Stimulated activated naive CD8-positive, alpha-beta T cell treated with anti-CD3 and anti-CD28 coated beads, Interleukin-15, Interleukin-2, amounts not matched to agents 100 ng/mL and 50 ng/mL, for 24 hours (primary cell): ENCODE results near the gene KLK7.

Experiments used
- H3K27ac Mint-ChIP-seq: one replicate; pipeline ENCODE4 v1.8.0; 2021; ENCODE audit warnings: mild to moderate bottlenecking, mixed read lengths
- H3K27me3 Mint-ChIP-seq: one replicate; pipeline ENCODE4 v1.8.0; 2021; ENCODE audit warnings: mixed read lengths
- H3K36me3 Mint-ChIP-seq: one replicate; pipeline ENCODE4 v1.8.0; 2021; ENCODE audit warnings: low read depth, mixed read lengths
- H3K4me1 Mint-ChIP-seq: one replicate; pipeline ENCODE4 v1.8.0; 2021; ENCODE audit warnings: low read depth, mixed read lengths
- H3K4me3 Mint-ChIP-seq: one replicate; pipeline ENCODE4 v1.8.0; 2021; ENCODE audit warnings: mild to moderate bottlenecking, mixed read lengths
- H3K9me3 Mint-ChIP-seq: one replicate; pipeline ENCODE4 v1.8.0; 2021; ENCODE audit warnings: mixed read lengths

Gene KLK7

DNA sequence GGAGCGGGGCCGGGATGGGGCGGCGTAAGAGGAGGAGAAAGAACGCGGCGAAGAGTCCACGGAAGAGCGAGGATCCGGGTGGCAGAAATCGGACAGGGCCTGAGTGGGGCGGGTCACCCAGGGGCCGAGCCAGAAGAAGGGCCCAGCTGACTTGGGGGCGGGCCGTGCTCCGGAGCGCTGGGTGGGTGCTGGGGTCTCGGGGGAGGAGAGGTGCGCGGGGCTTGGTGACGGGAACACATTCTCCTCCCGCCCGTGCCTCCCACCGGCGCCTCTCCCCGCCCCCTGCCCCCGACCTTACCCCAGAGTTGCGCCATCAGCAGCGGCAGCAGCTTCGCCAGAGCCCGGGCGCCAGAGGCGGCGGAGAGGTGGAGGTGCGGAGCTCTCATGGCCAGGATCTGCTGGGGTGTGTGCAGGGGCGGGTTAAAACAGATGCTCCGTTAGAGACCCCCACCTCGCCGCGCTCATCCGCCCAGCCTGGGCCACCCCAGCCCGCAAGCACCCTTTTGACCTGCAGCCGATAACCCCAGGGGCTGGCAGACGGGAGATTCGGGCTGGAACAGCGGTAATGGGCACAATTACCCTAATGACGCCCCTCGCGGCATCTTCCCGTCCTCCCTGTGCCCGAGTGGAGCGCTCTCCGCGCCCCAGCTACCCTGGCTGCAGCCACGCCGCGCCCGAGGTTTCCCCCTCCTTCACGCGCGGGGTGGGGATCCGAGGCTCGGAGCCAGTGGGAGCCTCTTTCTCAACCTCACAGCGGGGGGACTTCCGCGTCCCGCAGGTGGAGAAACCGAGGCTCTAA lies 35.2 kb upstream of the KLK7 start:
- Mint-ChIP-seq H3K9me3 (no peaks in the 10 kb centered on the region), H3K4me1 (peaks cover 15% of the 10 kb centered on the region), H3K36me3 (no peaks in the 10 kb centered on the region), H3K27me3 (peaks cover 78% of the 10 kb centered on the region), H3K27ac (no peak overlapping the region), H3K4me3 (peak overlapping the region; percentile 24)

DNA sequence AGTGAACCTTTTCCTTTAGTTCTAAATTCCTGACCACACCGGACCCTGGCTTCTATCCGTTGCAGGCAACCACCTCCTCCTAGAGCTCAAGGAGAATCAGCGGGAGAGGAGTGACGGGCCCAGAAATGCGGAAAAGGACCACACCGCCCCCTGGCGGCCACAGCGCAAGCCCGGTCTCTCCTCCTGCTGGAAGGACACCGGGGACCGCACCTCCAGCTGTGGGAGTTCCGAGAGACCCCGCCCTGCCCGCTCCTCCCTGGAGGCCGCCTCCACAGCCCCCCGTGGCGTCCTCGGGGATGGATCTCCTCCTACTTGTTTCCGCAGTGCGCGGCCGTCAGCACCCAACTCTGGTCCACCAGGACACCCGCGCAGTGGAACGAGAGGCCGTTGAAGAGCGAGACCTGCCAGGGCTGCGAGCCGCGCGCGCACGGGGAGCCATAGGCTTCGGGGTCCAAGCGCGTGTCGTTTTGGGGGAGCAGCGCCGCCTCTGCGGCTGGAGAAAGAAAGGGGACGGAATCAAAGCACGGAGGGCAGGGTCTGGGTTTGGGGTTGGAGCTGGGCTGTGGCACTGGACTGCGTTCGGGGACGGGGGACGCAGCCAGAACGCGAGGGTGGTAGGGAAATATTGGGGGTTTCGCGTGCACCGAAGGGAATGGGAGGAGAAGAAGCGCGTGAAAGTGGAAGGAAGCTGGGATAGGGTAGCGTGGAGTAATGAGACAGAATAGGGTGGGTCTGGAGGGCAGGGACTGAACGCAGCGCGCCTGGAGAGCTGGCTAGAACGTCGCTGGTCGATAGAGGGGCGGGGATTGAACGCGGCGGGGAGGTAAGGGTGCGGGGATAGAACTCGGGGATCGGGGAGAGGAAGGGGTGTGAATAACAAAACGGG lies 33.3 kb upstream of the KLK7 start:
- Mint-ChIP-seq H3K27ac (no peak overlapping the region), H3K4me3 (peak overlapping the region; percentile 1), H3K9me3 (no peaks in the 10 kb centered on the region), H3K4me1 (peaks cover 15% of the 10 kb centered on the region), H3K27me3 (peaks cover 70% of the 10 kb centered on the region), H3K36me3 (no peaks in the 10 kb centered on the region)

DNA sequence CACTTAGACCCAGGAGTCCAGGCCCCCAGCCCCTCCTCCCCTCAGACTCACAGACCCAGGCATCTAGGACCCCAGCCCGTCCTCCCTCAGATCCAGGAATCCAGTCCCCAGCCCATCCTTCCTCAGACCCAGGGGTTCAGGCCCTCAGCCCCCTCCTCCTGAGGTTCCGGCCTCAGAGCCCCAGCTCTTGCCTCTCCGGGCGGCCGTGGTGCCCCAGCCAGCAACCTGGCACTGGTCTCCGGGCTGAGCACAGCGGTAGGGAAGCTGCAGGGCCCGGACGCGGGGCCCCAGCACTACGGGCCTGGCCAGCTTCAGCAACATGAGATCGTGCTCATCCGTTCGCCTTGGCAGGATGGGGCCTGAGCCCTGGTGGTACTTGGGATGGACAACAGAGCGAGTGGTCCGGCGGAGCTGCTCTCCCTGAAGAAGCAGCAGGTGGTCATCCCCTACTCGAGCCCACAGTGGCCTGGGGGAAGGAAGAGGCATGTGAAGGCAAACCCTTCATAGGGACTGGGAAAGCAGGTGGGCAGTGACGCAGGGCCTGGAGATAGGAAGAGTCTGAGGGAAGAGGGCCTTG lies 32.1 kb upstream of the KLK7 start:
- H3K4me3 Mint-ChIP-seq: no peak overlapping the region
- peaks cover 63% of the 10 kb centered on the region for H3K27me3 Mint-ChIP-seq
- H3K9me3 Mint-ChIP-seq: no peaks in the 10 kb centered on the region
- no peaks in the 10 kb centered on the region for H3K36me3 Mint-ChIP-seq
- no peak overlapping the region for H3K27ac Mint-ChIP-seq
- peaks cover 15% of the 10 kb centered on the region for H3K4me1 Mint-ChIP-seq

DNA sequence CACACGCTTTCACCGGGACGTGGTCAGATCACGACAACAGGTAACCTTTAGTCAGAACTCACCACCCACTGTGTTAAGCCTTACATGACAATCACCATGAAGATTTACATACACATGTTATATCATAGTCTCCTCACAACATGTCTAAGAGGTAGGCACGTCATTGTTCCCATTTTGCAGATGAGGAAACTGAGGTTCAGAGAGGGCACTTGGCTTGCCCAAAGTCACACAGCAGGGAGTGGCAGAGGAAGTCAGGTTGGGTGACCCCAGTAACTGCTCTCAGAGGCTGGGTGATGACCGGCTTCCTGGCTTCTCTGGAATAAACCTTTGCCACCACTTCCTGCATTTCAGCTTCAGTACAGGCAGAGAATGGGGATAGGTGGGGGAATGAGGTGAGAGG lies 30.5 kb upstream of the KLK7 start:
- Mint-ChIP-seq H3K4me1 (peaks cover 15% of the 10 kb centered on the region), H3K4me3 (no peak overlapping the region), H3K36me3 (no peaks in the 10 kb centered on the region), H3K27me3 (peaks cover 56% of the 10 kb centered on the region), H3K9me3 (no peaks in the 10 kb centered on the region), H3K27ac (no peak overlapping the region)

DNA sequence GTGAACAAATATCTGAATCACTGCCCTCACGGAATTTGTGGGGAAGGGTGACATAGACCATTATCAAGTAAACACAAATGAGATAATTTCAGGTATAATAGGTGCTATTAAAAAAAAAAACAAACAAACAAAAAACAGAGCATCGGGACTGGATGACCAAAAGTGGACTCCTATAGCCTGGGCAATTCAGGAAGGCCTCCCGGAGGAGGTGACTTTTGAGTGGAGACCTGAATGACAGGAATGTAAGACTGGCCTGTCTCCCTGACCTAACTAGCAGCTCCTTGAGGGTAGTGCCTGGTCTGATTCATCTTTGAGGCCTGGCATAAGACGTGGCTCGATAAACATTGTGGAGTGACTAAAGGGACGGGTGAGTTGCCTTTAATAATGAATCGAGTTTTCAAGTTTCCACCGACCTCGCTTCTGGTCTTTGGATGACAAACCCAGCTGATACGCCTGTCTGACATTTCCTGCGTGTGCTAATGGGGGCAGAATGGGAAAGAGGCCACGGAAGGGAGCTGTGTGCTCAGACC lies 29.0 kb upstream of the KLK7 start:
- Mint-ChIP-seq H3K36me3 (no peaks in the 10 kb centered on the region), H3K4me1 (peaks cover 7% of the 10 kb centered on the region), H3K4me3 (no peak overlapping the region), H3K27me3 (peaks cover 43% of the 10 kb centered on the region), H3K9me3 (no peaks in the 10 kb centered on the region), H3K27ac (no peak overlapping the region)

DNA sequence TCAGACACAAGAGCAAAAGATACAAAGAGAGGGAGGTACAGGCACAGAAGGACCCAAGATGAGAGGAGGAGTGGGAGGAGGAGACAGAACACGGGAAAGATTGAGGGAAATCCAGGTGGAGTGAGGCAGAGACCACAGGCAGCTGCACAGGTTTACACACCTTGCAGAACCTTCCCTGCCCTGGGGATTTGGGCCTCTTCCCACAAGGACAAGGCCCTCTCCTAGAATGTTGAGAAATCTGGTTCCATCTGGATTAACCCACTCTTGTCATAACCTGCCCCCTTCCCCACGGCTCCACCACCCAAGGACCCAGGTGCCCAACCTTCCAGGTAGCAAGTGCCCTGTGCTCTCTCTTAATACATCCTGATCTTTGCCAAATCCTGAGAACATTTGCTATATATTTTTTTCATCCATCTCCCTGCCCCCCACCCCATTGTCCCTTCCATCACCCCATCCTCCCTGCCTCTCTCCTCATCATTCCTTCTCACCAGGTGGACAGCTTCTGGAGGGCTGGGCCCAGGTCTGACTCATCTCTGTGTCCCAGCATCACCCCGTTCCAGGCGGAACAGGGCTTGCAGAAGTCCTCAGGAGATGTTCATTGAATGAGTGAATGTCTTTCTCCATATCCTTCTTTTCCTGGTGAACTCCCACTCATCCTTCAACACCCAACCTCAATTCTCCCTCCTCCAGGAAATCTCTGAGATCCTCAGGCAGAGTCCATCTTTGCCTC lies 26.5 kb upstream of the KLK7 start:
- Mint-ChIP-seq H3K27ac (no peak overlapping the region), H3K4me1 (no peaks in the 10 kb centered on the region), H3K9me3 (no peaks in the 10 kb centered on the region), H3K4me3 (no peak overlapping the region), H3K27me3 (peaks cover 28% of the 10 kb centered on the region), H3K36me3 (no peaks in the 10 kb centered on the region)

DNA sequence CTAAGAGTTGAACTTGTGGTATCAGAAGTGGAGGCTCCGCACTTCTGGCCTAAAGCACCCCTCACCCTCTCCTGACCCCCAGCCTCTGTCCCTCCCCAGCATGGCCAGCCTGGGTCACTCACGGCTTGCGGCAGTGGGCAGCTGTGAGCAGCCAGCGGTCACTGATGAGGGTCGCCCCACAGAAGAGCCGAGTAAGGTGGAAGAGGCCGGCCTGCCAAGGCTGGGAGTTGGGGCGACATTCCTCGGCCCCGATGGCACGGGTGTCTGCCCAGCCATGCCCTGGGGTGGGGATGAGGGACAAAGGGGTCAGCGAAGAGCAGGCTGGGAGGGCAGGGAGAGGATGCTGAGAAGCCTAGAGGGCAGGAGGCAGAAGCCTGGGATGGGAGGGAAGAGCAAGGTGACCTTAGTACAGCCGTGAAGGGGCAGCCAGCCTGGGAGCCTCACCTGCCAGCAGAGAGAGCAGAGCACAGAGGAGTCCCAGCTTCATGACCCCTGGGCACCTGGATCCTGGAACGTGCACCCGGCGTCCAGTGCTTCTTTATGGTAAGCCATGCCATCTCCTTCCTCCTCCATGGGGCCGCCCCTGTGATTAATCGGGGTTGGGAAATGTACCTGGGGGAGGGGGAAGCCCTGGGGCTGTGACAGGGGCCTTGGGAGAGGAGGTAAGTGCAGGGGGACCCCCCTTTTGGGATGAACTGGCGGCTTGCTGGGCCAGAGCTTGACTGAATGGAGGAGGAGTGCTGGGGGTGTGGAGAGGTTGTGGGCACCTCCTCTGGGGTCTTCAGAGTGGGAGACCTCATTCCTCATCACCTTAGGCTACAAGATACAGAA lies 25.6 kb upstream of the KLK7 start:
- H3K4me1 Mint-ChIP-seq: no peaks in the 10 kb centered on the region
- no peak overlapping the region for H3K27ac Mint-ChIP-seq
- H3K9me3 Mint-ChIP-seq: no peaks in the 10 kb centered on the region
- H3K36me3 Mint-ChIP-seq: no peaks in the 10 kb centered on the region
- H3K27me3 Mint-ChIP-seq: peaks cover 26% of the 10 kb centered on the region
- no peak overlapping the region for H3K4me3 Mint-ChIP-seq

DNA sequence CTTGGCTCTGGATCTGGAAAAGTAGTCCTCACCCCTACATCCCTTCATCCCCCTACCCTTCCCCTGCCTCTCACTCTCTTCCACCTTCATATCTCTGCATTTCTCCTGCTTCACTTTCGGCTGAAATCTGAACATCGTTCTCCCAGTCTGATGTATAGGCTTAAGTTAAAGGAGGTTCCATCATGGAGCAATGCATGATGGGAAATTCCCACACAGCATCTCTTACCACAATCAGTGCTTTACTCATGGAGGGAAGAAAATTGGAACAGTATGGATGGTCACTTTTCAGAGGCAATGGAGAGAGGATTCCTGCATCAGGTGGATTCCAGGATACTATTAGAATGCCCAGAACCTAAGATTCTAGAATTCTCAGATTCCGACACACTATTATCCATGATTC lies 23.8 kb upstream of the KLK7 start:
- no peaks in the 10 kb centered on the region for H3K9me3 Mint-ChIP-seq
- peaks cover 23% of the 10 kb centered on the region for H3K27me3 Mint-ChIP-seq
- no peak overlapping the region for H3K27ac Mint-ChIP-seq

DNA sequence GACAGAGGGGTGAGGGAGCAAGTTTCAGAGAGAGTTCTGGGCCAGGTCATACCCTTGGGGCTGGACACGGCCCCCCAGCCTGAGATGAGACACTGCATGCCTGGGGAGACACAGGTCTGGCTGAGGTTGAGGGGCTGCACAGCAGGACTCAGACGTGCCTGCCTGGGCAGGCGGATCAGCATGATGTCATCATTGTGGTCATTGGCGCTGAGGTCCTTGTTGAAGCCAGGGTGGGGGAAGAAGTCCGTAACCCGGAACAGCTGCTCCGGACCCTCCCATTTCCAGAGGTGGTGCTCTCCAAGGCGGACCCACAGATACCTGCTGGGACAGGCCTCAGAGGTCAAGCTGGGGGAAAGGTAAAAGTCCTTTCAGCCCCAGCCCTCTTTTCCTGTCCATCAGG lies 22.7 kb upstream of the KLK7 start:
- H3K27me3 Mint-ChIP-seq: peaks cover 29% of the 10 kb centered on the region
- no peaks in the 10 kb centered on the region for H3K9me3 Mint-ChIP-seq
- H3K27ac Mint-ChIP-seq: no peak overlapping the region

More for the DNA sequence above, 23.8 kb upstream of the KLK7 start:
- Mint-ChIP-seq H3K36me3 (no peaks in the 10 kb centered on the region), H3K4me3 (no peak overlapping the region), H3K4me1 (no peaks in the 10 kb centered on the region)

DNA sequence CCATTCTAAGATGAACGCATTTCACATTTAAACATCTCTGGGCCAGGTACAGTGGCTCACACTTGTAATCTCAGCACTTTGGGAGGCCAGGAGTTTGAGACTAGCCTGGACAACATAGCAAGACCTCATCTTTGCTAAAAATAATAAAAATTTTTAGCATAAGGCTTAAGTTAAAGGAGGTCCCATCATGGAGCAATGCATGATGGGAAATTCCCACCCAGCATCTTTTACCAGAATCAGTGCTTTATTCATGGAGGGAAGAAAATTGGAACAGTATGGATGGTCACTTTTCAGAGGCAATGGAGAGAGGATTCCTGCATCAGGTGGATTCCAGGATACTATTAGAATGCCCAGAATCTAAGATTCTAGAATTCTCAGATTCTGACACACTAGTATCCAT lies 21.5 kb upstream of the KLK7 start:
- H3K27ac Mint-ChIP-seq: no peak overlapping the region
- H3K4me3 Mint-ChIP-seq: no peak overlapping the region
- no peaks in the 10 kb centered on the region for H3K9me3 Mint-ChIP-seq
- no peaks in the 10 kb centered on the region for H3K36me3 Mint-ChIP-seq
- no peaks in the 10 kb centered on the region for H3K4me1 Mint-ChIP-seq
- H3K27me3 Mint-ChIP-seq: peaks cover 36% of the 10 kb centered on the region

More for the DNA sequence above, 22.7 kb upstream of the KLK7 start:
- Mint-ChIP-seq H3K36me3 (no peaks in the 10 kb centered on the region), H3K4me1 (no peaks in the 10 kb centered on the region), H3K4me3 (no peak overlapping the region)

DNA sequence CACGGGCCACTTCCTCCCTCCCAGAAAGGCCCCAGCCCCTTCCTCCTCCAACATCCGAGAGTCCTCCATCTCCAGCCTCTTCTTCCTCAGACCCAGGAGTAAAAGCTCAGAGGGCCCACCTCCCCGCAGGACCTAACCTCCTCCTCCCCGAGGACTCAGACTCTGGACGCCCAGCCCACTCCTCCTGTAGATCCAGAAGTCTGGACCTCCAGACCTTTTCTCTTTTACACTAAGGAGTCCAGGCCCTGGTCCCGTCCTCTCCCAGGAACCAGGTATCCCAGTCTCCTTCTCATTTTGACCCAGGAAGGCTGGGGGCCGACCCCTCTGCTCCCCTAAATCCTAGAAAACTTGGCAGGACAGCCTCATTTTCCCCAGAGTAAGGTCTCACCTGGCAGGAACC lies 19.6 kb upstream of the KLK7 start:
- Mint-ChIP-seq H3K9me3 (no peaks in the 10 kb centered on the region), H3K4me3 (no peak overlapping the region), H3K27me3 (peaks cover 35% of the 10 kb centered on the region)

DNA sequence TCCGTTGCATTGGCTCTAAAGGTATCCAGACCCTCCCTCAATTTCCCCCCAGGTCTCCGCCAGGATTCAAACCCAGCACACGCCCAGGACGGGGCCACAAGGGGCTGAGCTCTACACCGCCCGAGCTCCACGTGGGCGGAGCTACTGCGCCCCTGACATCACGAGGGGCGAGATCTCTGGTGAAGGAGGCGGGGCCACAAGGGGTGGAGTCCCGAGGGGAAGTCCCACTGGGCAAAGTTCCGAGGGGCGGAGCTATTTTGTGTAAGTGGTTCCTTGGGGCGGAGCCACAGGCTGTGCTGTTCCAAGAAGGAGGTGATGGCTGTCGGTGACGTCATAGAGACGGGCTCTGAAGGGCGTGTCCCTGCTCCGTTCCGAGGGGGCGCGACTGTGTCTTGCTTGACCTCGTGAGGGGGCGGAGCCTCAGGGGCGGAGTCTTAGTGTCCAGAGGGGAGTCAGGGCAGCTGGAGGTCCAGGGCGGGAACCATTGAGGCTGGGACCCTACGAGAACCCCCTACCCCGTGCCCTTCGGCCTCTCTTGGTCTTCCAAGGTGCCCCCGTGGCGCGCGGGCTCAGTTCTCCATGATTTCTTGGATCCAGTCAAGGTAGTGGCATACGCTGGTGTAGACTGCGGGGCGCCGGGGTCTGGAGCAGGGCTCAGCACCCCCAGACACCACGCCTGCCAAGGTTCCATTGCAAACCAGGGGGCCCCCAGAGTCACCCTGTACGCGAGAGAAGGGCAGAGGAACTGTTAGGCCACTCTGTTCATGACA lies 19.0 kb upstream of the KLK7 start:
- Mint-ChIP-seq H3K9me3 (no peaks in the 10 kb centered on the region), H3K4me1 (no peaks in the 10 kb centered on the region), H3K36me3 (no peaks in the 10 kb centered on the region), H3K27me3 (peaks cover 41% of the 10 kb centered on the region), H3K27ac (no peak overlapping the region), H3K4me3 (no peak overlapping the region)

More for the DNA sequence above, 19.6 kb upstream of the KLK7 start:
- Mint-ChIP-seq H3K4me1 (no peaks in the 10 kb centered on the region), H3K36me3 (no peaks in the 10 kb centered on the region), H3K27ac (no peak overlapping the region)

DNA sequence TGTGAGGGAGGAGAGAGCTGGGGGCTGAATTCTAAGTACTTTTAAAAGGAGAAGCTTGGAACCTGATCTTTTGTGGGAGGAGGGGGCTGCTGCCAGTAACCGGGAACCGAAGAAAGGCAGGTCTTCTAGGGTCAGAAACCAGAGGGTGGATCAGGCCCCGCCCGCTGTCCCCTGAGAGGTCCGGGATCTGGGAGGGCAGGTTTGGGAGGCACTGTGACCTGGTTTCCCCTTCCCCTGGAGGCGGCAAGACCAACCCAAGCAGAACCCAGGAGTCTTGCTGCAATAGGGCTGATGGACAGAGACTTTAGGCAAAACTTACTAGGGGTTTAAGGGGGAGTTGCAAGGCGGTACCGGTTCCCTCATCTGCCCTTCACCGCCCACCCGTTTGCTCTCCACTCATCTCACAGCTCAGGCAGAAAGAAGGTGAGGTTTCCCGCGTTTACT lies 18.4 kb upstream of the KLK7 start:
- no peak overlapping the region for H3K4me3 Mint-ChIP-seq
- H3K27ac Mint-ChIP-seq: no peak overlapping the region
- no peaks in the 10 kb centered on the region for H3K36me3 Mint-ChIP-seq
- H3K4me1 Mint-ChIP-seq: no peaks in the 10 kb centered on the region
- no peaks in the 10 kb centered on the region for H3K9me3 Mint-ChIP-seq
- H3K27me3 Mint-ChIP-seq: peaks cover 47% of the 10 kb centered on the region
